GM12864 (cell line): Measurements from ENCODE around the gene ART5.

ENCODE experiments used
- DNase-seq: peaks from one replicate; pipeline ENCODE4 v3.0.0-alpha.2; 2011; ENCODE audit warnings: low read depth
- H3K4me3 ChIP-seq: 2 replicates; pipeline ENCODE4 v1.5.1; 2011; ENCODE audit warnings: mild to moderate bottlenecking, low read depth, low read length, control low read depth
- TF ChIP-seq, protein P1 (sequence below): IDR thresholded peaks from 2 replicates; pipeline ENCODE4 v1.5.1; 2011; ENCODE audit warnings: low read depth, mild to moderate bottlenecking, moderate library complexity, low read length, control low read depth, inconsistent platforms; ENCODE audit errors: missing control alignments

The ART5 gene

DNA sequence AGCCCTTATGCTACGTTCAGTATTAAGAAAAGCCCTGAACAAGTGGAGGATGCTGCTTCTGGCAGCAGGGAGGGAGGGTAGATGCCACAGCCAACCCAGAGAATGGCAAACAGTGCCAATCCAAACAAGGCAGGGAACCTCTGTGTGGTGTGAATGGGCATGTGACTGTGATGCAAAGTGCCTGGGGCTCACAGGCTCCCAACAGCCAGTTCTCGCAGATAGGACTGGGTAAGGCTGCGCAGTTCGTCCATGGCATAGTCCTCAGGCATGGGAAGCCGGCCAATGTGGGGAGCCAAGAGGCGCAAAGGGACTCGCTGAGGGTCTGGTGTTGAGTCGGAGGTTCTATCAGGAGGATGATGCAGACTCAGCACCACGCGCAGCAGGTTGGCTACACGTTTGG is 34.2 kb upstream of the ART5 start:
- DNase-seq = no peak
- TF ChIP-seq, protein P1, sequence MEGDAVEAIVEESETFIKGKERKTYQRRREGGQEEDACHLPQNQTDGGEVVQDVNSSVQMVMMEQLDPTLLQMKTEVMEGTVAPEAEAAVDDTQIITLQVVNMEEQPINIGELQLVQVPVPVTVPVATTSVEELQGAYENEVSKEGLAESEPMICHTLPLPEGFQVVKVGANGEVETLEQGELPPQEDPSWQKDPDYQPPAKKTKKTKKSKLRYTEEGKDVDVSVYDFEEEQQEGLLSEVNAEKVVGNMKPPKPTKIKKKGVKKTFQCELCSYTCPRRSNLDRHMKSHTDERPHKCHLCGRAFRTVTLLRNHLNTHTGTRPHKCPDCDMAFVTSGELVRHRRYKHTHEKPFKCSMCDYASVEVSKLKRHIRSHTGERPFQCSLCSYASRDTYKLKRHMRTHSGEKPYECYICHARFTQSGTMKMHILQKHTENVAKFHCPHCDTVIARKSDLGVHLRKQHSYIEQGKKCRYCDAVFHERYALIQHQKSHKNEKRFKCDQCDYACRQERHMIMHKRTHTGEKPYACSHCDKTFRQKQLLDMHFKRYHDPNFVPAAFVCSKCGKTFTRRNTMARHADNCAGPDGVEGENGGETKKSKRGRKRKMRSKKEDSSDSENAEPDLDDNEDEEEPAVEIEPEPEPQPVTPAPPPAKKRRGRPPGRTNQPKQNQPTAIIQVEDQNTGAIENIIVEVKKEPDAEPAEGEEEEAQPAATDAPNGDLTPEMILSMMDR = no peak
- H3K4me3 ChIP-seq = no peak overlapping the region

DNA sequence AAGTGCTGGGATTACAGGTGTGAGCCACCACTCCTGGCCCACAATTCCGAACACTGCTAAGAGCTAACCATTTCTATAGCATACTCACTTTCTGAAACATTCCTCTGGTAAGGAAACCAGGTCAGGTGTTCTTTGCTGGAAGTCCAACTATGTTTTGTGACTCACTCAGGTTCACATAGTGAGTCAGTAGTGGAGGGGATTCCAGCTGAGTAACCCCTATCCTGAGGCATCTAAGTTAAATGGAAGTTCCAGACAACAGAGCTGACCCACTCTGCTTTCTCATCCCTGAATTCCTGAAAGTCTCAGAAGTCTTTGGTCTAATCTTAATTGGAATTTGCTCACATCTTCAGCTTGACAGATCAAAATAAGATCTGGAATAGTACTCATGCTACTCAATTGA is 32.4 kb upstream of the ART5 start:
- TF ChIP-seq, protein P1 = no peak
- no peak for DNase-seq
- H3K4me3 ChIP-seq = no peak overlapping the region

DNA sequence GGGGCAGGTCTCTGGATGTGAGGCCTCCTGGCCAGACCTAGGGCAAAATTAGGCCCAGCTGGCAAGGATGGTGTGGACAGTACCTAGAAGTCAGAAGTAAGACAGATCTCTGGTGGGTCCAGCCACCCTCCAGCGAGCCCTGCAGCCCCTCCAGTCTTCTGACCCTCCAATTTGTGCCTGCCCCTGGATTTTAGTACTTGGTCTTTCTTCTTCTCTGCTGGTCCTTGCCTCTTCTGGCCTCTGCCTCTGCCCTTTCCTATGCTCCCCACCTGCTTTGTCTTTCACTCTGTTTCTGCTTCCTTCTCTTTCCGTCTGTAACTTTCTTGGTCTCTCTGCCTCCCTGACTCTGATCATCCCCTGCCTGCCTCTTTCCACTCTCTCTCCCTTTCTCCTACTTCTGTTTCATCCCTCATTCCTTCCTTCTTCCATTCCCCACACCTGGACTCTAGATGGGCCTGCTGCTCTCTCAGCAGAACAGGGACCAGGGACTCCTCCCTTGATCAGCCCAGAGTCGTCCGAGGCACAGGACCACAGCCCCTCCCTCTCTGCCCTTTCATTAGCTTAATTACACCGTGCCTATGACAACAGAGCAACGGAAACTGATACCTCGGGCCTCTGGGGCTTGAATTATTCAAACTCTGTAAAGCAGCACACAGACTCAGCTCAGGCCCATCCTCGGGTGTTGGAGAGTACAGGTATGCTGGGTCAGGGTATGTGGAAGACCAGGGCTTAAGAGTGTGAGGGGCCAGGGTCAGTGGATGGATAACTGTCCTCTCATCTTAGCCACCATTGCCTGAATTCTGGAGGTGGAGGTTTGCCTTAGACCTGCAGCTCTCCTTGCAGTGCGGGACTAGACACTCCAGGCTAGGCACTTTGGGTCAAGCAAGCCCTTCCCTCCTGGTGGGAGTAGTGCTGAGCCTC is 29.8 kb upstream of the ART5 start, which contains the start of gene CHRNA10:
Gene CHRNA10, minus strand, starts transcription at position 51 of the 921 bp plus-strand sequence. CDS start 72 bp downstream, outside the sequence.
- DNase-seq = no peak
- TF ChIP-seq, protein P1 = no peak
- no peak within 1 kb of the TSS for H3K4me3 ChIP-seq

DNA sequence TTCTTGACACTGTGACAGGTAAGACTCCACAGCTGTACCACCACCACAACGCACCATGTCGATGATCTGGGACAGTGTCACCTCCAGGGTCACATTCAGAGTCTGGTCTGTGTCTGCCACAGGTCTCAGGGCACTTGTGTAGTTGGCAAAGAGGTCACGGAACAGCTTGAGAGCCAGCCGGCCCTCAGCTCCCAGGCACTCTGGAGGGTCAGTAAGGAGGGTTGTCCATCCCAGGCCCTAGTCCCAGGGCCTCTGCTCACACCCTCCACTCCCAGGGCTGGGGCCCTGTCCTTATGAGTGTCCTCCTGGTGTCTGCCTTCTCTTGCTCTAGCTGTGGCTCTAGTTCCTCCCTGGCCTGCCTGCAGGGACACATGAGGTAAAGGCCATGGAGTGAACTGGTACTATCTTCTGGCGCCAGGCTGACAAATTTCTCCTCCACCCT is 28.0 kb upstream of the ART5 start:
- H3K4me3 ChIP-seq = no peak overlapping the region
- no peak for DNase-seq

DNA sequence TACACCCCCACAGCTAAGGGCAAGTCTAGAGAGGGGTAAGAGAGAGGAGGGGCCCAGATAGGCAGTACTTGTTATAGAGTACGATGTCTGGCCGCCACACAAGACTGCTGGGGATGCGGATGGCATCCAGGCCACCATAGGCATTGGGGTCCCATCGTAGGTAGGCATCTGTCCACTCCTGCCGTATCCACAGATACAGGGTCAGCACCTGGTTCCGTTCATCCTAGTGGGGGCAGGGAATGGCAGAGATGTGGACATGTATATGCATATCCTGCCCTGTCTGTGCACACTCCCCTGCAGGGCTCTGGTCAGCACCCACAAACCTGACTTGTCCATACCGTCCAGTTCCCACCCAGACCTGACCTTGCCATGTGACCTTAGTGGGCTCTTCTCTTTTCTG is 27.3 kb upstream of the ART5 start:
- H3K4me3 ChIP-seq = no peak overlapping the region
- no peak for DNase-seq
- TF ChIP-seq, protein P1 = no peak

More for the DNA sequence above, 28.0 kb upstream of the ART5 start:
- TF ChIP-seq, protein P1 = no peak

DNA sequence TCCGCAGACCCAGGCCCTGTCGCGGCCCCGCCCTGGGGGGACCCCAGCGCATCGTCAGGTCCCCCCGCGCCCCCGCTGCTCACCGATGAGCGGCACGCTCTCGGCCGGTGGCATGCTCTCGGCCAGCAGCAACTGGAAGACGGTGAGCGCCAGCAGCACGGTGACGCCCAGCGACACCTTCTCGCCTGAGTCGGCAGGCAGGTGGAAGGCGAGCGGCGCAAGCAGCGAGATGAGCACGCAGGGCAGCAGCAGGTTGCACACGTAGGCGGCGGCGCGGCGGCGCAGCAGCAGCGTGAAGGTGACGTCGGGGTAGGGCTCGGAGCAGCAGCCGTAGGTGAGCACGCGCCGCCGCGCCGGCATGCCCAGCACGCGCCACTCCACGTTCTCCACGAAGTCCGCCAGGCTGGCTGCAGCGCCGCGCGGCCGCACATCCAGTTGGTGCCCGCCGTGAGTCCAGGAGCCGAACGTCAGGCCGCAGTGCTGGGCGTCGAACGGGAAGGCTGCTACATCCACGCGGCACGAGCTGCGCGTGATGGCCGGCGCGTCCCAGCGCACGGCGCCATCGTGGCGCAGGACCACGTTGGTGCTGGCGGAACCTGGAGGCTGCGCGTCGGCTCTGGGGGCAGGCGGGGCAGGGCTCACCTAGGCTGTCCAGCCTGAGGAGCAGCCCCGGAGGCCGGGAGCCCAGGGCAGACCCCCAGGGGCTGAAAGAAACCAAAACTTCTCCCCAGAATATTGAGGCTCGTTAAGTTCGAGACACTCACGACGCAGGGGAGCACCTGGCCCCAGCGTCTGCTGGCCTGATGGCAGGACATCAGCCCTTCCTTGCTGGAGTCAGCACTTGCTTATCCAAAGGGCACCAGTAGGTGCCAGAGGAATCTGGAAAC is 25.6 kb upstream of the ART5 start:
- no peak overlapping the region for H3K4me3 ChIP-seq
- DNase-seq = no peak
- TF ChIP-seq, protein P1 = no peak
